ENCODE results near the gene CCR1. TPM values are rescaled to one million over a fixed set of nuclear protein-coding genes. Genes with fewer than 3 reads are reported as not detected.
"Not testable (repeated sequence)": the region's sequence is repeated elsewhere in the genome, so short reads cannot be mapped to it uniquely, and the experiment has no call there.

CCR1 gene
- total and polyA plus RNA-seq, 2 donors from 2014 or later, result 7.4 to 13.8 TPM

GRCh38 chr3:46209746-46210470 lies 1.8 kb upstream of the CCR1 start:
- H3K9ac ChIP-seq (ENCODE audit: low read length in 3 of 3), result no peak overlapping the region
- FAIRE-seq (no peak), DNase-seq (no peak)
- H3K27me3 ChIP-seq (ENCODE audit: control insufficient read depth, insufficient read depth, low read length), result no peaks in the 10 kb centered on the region
- TF ChIP-seq CTCF (IDR thresholded peaks at IDR 0.05; ENCODE audit: borderline replicate concordance, extremely low read depth, insufficient read depth), result no peak
- H3K9me3 ChIP-seq (ENCODE audit: control insufficient read depth in 2 of 3, insufficient read depth in 1 of 3, low read length in 3 of 3), result no peaks in the 10 kb centered on the region
- intact Hi-C loops (cut with DNase I), result loop anchor here (10.0 kb wide), 1 partner anchor 115 kb away; no protein-coding TSS in a partner anchor
- peaks cover 0 to 2% (median 0%) of the 10 kb centered on the region in 3 donors for H3K4me1 ChIP-seq (ENCODE audit: control insufficient read depth in 2 of 3, insufficient read depth in 2 of 3, low read depth in 1 of 3, low read length in 3 of 3)
- no peak overlapping the region for H3K4me3 ChIP-seq (ENCODE audit: low read length in 3 of 3)
- H3K36me3 ChIP-seq (ENCODE audit: control insufficient read depth in 2 of 3, insufficient read depth in 3 of 3, low read length in 3 of 3), result no peaks in the 10 kb centered on the region
- H3K27ac ChIP-seq (ENCODE audit: low read depth in 2 of 2, low read length in 2 of 2), result no peak overlapping the region

GRCh38 chr3:46209053-46209452 lies 940 bp upstream of the CCR1 start:
- DNase-seq (no peak), FAIRE-seq (no peak)
- intact Hi-C loops (cut with DNase I), result loop anchor here (10.0 kb wide), 1 partner anchor 114 kb away; no protein-coding TSS in a partner anchor
- Histone ChIP-seq H3K9me3 (ENCODE audit: control insufficient read depth in 2 of 3, insufficient read depth in 1 of 3, low read length in 3 of 3) (no peaks in the 10 kb centered on the region), H3K36me3 (ENCODE audit: control insufficient read depth in 2 of 3, insufficient read depth in 3 of 3, low read length in 3 of 3) (no peaks in the 10 kb centered on the region), H3K9ac (ENCODE audit: low read length in 3 of 3) (no peak overlapping the region), H3K4me3 (ENCODE audit: low read length in 3 of 3) (no peak overlapping the region), H3K4me1 (ENCODE audit: control insufficient read depth in 2 of 3, insufficient read depth in 2 of 3, low read depth in 1 of 3, low read length in 3 of 3) (peaks cover 0 to 3% (median 0%) of the 10 kb centered on the region in 3 donors), H3K27ac (ENCODE audit: low read depth in 2 of 2, low read length in 2 of 2) (no peak overlapping the region), H3K27me3 (ENCODE audit: control insufficient read depth, insufficient read depth, low read length) (no peaks in the 10 kb centered on the region)
- TF ChIP-seq CTCF (IDR thresholded peaks at IDR 0.05; ENCODE audit: borderline replicate concordance, extremely low read depth, insufficient read depth), result no peak

GRCh38 chr3:46207514-46207913 lies 599 bp downstream of the CCR1 start:
- FAIRE-seq; H3K27ac ChIP-seq (ENCODE audit: low read depth in 2 of 2, low read length in 2 of 2); H3K36me3 ChIP-seq (ENCODE audit: control insufficient read depth in 2 of 3, insufficient read depth in 3 of 3, low read length in 3 of 3); H3K27me3 ChIP-seq (ENCODE audit: control insufficient read depth, insufficient read depth, low read length); H3K9me3 ChIP-seq (ENCODE audit: control insufficient read depth in 2 of 3, insufficient read depth in 1 of 3, low read length in 3 of 3); DNase-seq; H3K4me1 ChIP-seq (ENCODE audit: control insufficient read depth in 2 of 3, insufficient read depth in 2 of 3, low read depth in 1 of 3, low read length in 3 of 3); H3K9ac ChIP-seq (ENCODE audit: low read length in 3 of 3): not testable (repeated sequence)
- peak overlapping the region in 2 of 3 donors; percentile 10 to 31 for H3K4me3 ChIP-seq (ENCODE audit: low read length in 3 of 3)
- intact Hi-C loops (cut with DNase I), result loop anchor here (10.0 kb wide), 1 partner anchor 113 kb away; no protein-coding TSS in a partner anchor

GRCh38 chr3:46206282-46207015 lies 1.7 kb downstream of the CCR1 start:
- peak overlapping the region in 2 of 3 donors; percentile 3 to 31 for H3K4me3 ChIP-seq (ENCODE audit: low read length in 3 of 3)
- intact Hi-C loops (cut with DNase I), result loop anchor here (10.0 kb wide), 1 partner anchor 112 kb away; no protein-coding TSS in a partner anchor
- no peak overlapping the region for H3K9ac ChIP-seq (ENCODE audit: low read length in 3 of 3)
- peaks cover 0 to 7% (median 0%) of the 10 kb centered on the region in 3 donors for H3K36me3 ChIP-seq (ENCODE audit: control insufficient read depth in 2 of 3, insufficient read depth in 3 of 3, low read length in 3 of 3)
- H3K4me1 ChIP-seq (ENCODE audit: control insufficient read depth in 2 of 3, insufficient read depth in 2 of 3, low read depth in 1 of 3, low read length in 3 of 3), result peaks cover 0 to 3% (median 0%) of the 10 kb centered on the region in 3 donors
- no peaks in the 10 kb centered on the region for H3K27me3 ChIP-seq (ENCODE audit: control insufficient read depth, insufficient read depth, low read length)
- no peak for DNase-seq
- FAIRE-seq, result no peak
- peak overlapping the region in 1 of 2 donors; percentile 51 for H3K27ac ChIP-seq (ENCODE audit: low read depth in 2 of 2, low read length in 2 of 2)
- H3K9me3 ChIP-seq (ENCODE audit: control insufficient read depth in 2 of 3, insufficient read depth in 1 of 3, low read length in 3 of 3), result no peaks in the 10 kb centered on the region
- no peak for TF ChIP-seq CTCF (IDR thresholded peaks at IDR 0.05; ENCODE audit: borderline replicate concordance, extremely low read depth, insufficient read depth)
